Omental fat pad (tissue), 4 donors: Measurements from ENCODE around the gene HEATR5A. TPM values are rescaled to one million over a fixed set of nuclear protein-coding genes. Genes with fewer than 3 reads are reported as not detected.

Source experiments
- ATAC-seq: fragments of 150-250 bp; one replicate; pipeline ENCODE4 v1.9.1; 2016; ENCODE audit warnings: mild to moderate bottlenecking, moderate library complexity; ENCODE audit not compliant: low FRiP score
- DNase-seq: peaks from one replicate; pipeline ENCODE4 v3.0.0-alpha.2; 2019; ENCODE audit warnings: low spot score
- total RNA-seq, 4 donors: library from RNA; depleted of rRNA; stranded (reverse); fragments of >200 nt; gene quantifications; one replicate each; pipeline ENCODE4 v1.1.0, GENCODE V29; 2016
- TF ChIP-seq, protein P1 (sequence below), 3 donors: fragments of 450-650 bp; IDR thresholded peaks; one replicate each; pipeline ENCODE4 v1.5.1; 2016 to 2017; ENCODE audit warnings: antibody characterized with exemption in 3 of 3, mild to moderate bottlenecking in 3 of 3, moderate library complexity in 2 of 3

Gene HEATR5A
- total RNA-seq, 4 donors from 2014 or later = 29.4 to 41.8 (median 31.9) TPM

DNA sequence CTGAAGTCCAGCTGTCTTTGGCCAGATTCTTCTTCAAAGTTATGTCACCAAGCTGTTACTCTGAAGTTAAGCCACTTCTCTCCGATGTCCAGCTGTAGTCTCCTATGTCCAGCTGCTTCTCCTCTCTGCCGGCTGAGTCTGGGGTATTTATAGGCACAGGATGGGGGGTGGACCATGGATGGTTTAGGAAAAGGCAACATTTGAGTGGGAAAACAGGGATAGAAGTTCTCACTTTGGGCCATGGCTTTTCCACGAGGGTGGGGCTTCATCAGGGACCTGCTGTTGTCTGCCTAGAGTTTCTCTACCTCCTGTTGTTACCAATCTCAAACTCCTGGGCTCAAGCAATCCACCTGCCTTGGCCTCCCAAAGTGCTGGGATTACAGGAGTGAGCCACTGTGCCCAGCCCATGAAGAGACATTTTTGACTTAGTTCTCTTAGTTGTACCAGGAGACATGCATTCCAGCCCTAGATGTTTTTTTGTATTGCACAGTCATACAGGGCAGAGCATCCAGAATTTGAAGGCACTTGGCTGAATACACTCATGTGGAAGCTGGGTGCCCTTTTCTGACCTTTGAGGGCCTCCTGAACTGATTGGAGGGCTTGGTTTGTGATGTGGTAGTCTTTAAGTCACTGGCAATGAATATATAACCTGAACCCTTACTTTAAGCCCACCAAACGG is 132.9 kb downstream of the HEATR5A start:
- TF ChIP-seq, protein P1, sequence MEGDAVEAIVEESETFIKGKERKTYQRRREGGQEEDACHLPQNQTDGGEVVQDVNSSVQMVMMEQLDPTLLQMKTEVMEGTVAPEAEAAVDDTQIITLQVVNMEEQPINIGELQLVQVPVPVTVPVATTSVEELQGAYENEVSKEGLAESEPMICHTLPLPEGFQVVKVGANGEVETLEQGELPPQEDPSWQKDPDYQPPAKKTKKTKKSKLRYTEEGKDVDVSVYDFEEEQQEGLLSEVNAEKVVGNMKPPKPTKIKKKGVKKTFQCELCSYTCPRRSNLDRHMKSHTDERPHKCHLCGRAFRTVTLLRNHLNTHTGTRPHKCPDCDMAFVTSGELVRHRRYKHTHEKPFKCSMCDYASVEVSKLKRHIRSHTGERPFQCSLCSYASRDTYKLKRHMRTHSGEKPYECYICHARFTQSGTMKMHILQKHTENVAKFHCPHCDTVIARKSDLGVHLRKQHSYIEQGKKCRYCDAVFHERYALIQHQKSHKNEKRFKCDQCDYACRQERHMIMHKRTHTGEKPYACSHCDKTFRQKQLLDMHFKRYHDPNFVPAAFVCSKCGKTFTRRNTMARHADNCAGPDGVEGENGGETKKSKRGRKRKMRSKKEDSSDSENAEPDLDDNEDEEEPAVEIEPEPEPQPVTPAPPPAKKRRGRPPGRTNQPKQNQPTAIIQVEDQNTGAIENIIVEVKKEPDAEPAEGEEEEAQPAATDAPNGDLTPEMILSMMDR (IDR thresholded peaks at IDR 0.05) = no peak
- DNase-seq (no peak), ATAC-seq (no peak)

DNA sequence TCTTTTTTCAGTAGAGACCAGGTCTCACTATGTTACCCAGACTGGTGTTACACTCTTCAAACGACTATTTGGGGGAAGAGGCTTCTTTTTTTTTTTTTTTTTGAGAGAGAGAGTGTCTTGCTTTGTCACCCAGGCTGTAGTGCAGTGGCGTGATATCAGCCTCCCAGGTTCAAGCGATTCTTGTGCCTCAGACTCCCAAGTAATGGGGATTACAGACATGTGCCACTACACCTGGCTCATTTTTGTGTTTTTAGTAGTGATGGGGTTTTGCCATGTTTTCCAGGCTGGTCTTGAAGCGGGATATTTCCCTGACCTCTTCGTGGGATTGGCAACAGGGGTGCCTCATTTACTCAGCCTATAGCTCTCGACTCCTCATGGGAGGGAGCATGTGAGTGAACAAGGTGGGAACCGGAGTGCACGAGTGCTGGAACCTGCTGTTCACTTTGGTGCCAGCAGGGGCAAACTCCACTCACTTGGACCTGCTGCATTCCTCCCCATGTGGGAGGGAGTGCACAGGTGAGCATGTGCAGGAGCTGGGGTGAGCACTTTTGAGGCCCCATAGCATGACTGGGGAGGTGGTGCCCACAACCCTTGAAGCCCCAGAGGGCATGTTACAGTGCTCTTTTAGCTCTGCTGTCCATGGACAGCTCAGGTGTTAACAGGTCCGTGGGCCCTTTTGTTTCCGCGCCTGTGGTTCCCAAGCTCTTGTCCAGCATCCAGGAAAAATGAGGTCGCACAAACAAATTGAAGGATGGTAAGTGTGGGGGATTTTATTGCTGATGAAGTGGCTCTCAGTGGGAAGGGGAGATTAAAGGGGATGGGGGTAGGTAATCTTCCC is 133.7 kb downstream of the HEATR5A start:
- TF ChIP-seq, protein P1 (IDR thresholded peaks at IDR 0.05) = no peak
- DNase-seq = no peak
- ATAC-seq = no peak

DNA sequence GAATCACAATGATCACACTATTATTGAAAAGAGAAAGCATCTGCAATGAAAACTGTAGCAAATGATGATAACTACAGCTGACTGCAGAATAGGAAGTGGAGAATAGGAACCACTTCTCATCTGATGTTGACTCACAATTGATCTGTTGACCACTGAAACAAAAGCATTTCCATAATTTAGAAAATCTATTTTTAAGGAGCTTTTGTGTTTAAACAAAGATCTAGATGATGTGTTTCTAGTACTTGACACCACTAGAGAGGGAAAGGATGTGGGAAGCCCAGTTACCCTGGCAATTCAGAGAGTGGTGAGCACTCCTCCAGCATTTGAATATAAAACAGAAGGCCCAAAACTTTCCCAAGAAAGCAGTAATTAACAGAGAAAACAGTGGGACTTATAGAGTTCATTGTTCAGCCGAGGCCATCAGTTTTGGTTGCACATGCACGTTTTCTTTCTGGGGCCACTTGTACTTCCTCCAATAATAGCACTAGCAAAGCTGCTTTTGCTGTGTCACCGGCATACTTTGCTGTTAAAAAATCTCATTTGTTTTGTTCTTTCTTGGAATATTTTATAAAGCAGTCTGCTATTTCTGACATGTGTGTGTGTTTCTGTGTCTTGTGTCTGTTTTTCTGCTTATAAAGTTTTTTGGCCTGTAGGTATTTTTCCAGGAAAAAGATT is 136.6 kb downstream of the HEATR5A start:
- no peak for DNase-seq
- ATAC-seq = no peak
- TF ChIP-seq, protein P1 (IDR thresholded peaks at IDR 0.05) = no peak

DNA sequence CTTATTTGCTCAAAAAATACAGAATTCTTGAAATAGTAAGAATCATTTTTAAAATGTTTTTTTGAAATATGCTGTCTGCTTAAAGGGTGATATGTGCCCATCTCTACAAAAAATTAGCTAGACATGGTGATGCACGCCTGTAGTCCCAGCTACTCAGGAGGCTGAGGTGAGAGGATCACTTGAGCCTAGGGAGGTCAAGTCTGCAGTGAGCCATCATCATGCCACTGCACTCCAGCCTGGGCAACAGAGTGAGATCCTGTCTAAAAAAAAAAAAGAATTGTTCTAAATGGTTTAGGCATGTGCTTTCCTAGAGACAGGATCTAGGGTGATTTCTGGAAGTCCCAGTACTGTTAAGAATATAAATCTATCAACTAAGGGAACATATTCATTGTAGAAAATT is 137.2 kb downstream of the HEATR5A start:
- no peak for ATAC-seq
- no peak for DNase-seq
- TF ChIP-seq, protein P1 (IDR thresholded peaks at IDR 0.05) = no peak

DNA sequence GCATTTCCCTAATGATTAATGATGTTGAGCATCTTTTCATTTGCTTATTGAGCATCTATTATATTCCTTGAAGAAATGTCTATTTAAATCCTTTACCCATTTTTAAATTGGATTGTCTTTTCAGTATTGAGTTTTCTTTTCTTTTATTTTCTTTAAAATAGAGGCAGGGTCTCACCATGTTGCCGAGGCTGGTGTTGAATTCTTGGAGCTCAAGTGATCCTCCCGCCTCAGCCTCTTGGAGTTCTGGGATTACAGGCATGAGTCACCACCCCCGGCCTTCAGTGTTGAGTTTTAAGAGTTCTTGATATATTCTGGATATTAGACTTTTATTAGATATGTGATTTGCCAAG is 139.5 kb downstream of the HEATR5A start:
- ATAC-seq (no peak), DNase-seq (no peak)
- TF ChIP-seq, protein P1 (IDR thresholded peaks at IDR 0.05) = no peak

DNA sequence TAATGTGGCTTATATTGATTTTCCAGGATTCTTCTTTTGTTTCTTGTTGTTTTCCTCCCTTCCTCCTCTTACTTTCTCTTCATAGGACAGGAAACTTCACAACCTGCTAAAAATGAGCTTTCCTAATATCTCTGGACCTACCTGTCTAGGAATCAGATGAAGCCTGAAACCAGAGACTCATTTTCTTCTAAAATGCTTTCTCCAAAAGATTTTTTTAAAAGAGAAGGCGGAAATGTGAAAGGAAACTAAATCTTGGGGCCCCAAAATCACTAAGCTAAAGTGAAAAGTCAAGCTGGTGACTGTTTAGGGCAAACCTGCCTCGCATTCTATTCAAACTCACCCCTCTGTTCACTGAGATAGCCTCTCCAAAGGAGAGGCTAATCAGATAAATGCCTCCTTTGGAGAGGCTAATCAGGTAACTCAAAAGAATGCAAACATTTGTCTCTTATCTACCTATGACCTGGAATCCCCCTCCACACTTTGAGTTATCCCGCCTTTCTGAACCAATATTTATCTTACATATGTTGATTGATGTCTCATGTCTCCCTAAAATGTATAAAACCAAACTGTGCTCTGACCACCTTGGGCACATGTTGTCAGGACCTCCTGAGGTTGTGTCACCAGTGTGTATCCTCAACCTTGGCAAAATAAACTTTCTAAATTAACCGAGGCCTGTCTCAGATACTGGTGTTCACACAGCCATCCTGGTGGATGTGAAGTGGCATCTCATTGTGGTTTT is 140.0 kb downstream of the HEATR5A start:
- DNase-seq (no peak), ATAC-seq (no peak)
- TF ChIP-seq, protein P1 (IDR thresholded peaks at IDR 0.05) = no peak
